ENCODE measurements around the gene RDH5.
A peak's percentile ranks its signal among the peaks of the same experiment; 100 is the strongest.

The RDH5 gene

DNA sequence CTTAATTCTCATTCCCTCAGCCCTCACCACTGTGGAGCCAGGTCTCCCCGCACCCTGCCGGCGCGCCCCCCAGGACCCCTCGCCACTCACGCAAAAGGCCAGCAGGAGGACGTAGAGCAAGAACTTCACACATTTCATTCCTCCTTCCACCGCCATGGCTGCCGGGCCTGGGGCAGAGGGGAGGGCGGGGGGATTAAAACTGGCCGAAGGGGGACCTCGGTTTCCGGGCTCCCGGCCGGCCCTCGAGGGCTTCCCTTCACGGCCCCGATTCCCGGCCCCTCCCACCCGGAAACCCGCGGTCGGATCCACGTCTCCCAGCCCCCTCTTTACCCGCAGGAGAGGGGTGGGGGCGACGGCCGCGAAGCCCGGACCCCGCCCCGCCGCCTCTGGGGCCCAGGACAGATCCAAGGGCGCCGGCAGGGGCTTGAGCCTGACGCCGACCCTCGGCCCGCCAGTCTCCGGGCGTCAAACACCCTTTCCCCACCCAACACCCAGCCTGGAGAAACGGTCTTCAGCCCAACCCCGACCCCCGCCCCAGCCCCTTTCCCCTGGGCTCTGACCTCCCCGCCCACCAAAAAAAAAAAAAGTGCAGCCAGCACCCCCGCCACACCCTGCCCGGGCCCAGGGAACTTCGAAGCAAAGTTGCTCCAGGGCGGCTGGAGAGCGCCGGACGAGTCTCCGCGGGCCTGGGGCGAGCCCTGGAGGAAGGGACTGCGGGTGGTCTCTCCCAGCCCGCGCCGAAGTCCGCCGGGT lies 8.2 kb downstream of the RDH5 start:
- no peak for DNase-seq (ENCODE audit: low spot score)

DNA sequence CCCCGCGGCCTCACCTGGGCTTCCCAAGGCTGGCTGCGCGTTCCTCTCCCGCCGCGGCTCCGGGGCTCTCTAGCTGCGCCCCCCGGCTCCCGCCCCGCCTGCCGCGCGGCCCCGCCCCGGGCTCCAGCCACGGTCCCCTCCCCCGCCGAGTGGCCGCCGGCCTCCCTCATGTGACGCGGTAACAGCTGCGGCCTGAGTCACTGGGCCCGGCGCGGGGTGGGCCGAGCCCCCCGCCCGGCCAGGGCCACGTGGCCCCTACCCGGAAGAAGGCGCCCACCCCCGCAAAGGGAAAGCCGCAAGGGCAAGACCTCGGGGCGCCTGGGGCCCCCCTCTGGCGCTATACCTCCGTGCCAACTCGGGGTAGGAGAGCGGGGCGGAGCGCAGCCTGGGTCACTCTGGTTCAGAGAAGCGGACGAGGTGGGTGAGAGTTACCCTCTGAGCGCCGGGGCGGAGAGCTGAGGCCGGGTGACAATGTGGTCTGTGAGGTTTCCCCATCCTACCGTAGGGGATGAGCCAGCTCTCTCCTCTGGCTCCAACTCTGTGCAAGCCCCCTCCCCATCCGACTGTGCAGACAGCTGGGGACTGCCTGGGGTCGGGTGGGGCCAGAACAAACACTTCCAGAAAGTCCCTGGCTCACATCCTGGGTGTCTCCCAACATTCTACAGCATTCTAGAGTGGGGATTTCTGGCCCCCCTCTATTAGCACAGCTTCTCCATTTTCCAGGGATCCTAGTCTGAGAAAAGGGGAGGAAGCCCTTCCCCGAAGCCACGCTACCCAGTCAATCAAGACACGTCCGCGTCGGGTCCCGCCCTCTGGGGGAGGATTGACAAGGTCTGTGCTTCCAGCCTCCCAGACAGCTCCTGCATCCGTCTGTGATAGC lies 9.0 kb downstream of the RDH5 start, which contains the start of gene CD63:
Gene CD63, minus strand, starts transcription at position 71 of the 880 bp plus-strand sequence. CDS start 668 bp downstream, outside the sequence.
- peak; percentile 98 for DNase-seq (ENCODE audit: low spot score)

DNA sequence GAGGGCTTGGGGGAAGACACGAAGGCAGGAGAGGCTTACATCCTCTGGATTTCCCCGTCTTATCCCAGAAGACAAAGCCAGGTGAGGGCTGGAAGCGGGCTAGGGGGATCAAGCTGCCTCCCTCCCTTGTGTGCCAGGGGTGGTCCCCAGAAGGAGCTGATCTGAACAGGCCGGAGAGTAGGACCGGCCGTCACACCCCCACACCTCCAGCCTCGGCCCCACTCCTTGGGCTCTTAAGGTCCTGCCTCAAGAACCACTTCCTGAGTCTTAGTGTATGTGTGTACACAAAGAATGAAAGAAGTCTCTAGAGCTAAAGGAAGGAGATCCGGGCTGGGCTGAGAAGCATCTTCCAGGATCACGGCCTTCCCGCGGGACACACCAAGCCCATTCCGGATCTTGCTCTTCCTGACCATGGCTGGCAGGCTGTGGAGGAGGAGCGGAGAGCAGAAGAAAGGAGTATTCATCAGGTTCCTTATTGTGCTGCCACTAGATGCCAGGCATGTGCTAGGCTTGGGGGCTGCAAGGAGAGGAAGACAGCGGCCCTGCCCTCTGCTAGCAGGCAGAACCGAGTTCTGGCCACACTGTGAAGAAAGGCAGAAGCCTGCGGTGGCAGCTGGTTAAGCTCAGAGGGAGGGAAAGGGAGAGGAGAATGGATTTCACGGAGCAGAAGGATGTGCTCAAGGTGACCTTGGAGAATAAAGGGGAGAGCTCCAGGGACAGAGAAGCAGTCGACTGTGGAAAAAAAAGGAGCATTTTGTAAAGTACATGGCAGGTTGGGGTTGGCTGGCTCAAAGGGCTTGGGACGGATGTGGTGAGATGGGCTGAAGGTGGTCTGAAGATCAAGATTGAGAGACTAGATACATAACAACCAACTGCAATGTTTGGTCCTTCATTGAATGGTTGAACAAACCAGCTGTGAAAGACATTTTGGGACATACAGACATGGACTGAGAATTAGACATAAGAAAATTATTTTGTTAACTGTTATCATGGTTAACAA lies 9.9 kb downstream of the RDH5 start:
- peak; percentile 90 for DNase-seq (ENCODE audit: low spot score)

DNA sequence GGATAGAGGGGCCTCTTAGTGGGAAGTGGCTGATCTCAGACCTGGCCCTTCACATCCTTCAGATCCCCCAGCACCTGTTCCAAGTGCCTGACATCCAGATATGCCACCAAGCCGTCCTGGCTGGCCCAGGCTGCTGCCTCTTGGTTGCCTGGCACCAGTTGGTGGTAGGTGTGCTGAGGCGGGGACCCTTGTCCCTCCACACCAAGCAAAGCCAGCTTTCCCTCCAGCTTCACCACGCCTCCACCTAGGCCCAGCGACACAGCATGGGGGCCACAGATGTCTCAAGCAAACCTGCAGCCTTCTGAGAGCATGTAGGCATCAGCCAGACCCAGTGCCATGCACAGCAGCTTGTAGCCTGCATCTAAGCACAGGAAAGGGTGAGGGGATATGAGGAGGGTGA lies 12.1 kb downstream of the RDH5 start:
- no peak for DNase-seq (ENCODE audit: low spot score)

DNA sequence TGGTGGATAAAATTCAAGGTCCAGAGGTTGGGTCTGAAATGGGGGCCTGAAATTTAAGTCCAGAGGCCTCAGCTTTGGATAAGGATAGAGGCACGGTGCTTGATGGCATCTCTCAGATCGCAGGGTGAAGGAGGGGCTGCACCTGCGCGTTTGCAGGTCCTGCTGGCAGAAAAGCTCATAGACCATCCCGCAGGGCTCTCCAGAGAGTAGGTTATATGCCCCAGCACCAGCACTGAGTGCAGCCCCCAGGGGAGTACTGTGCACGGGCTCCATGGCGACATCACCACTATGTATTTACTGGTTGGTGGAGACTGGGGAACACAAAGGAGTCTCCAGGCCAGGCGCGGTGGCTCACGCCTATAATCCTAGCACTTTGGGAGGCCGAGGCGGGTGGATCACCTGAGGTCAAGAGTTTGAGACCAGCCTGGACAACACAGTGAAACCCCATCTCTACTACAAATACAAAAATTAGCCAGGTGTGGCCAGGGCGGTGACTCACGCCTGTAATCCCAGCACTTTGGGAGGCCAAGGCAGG lies 12.9 kb downstream of the RDH5 start:
- no peak for DNase-seq (ENCODE audit: low spot score)

DNA sequence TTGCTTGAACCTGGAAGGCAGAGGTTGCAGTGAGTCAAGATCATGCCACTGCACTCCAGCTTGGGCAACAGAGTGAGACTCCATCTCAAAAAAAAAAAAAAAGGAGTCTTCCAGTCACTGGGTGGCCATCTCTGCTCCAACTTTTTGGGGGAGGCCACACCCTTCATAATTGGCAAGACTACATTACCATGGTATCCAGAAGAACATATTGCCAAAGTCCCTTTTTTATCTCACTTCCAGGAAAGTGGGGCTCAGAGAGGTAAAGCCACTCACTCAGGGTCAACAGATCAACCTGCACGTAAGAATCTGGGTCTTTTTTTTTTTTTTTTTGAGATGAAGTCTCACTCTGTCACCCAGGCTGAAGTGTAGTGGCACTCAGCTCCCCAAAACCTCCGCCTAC lies 13.7 kb downstream of the RDH5 start:
- DNase-seq (ENCODE audit: low spot score), result no peak

DNA sequence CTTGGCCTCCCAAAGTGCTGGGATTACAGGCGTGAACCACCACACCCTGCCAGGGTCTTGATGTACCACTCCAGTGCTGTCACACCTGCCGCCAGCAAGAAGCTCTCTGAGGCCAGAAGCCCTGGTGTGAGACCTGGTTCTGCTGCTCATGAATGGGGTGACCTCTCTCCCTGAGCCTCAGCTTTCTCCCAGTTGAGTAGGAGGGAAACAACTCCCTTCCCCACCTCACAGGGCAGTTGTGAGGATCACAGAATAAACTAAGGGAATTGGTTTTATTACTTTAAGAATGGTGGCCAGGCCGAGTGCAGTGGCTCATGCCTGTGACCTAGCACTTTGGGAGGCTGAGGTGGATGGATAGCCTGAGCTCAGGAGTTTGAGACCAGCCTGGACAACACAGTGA lies 14.4 kb downstream of the RDH5 start:
- no peak for DNase-seq (ENCODE audit: low spot score)

DNA sequence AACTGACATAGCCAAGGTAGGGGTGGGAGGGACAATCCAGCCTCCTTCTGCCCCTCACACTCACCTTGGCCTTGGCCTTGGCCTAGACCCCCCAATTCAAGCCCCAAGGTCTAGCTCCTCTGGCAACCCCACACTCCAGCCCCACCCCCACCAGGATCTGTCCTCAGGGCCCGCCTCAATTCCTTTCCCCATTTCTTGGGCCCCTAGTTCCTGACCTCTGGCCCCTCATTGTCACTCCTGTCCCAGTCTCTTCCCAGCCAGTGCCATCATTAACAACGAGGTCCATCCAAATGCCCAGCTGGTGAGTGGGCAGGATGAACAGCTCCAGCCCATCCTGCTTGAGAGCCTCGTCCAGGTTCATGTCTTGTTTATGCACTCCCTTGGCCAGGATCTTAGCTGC lies 15.9 kb downstream of the RDH5 start:
- DNase-seq (ENCODE audit: low spot score), result no peak

DNA sequence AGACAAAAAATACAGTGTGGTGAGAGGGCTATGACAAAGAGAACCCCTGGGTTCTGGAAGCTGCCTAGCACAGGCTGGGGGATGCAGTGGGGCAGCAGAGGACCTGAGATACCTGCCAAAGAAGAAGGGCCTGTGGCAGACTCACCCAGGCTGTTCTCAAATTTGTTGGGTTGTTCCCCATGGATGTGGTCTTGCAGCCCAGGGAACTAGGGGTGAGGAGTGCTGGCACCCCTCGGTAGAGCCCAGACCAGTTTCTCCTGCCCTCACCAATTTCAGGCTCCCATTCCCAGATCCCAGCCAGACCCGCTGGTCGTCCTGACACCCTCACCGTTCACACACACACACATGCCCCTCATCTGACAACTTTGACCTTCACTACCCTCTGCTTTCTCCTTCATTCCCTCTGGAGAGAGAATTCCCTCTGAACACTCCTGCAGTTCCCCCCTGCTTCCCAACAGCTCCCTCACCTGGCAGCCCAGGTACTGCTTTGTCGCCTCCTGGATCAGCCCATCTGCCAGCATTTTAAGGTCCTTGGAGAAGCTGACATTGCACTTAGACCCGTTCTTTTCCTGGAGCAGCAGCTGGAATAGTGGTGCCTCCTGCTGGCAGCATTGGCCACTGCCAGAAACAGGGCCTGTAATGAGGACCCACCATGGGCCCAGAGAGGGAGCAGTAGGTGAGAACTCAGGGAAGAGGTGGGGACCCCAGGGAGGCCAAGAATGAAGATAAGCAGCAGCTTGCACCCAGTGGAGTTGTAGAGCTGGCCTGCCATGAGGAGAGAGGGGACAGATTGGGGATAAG lies 16.8 kb downstream of the RDH5 start:
- peak; percentile 79 for DNase-seq (ENCODE audit: low spot score)

DNA sequence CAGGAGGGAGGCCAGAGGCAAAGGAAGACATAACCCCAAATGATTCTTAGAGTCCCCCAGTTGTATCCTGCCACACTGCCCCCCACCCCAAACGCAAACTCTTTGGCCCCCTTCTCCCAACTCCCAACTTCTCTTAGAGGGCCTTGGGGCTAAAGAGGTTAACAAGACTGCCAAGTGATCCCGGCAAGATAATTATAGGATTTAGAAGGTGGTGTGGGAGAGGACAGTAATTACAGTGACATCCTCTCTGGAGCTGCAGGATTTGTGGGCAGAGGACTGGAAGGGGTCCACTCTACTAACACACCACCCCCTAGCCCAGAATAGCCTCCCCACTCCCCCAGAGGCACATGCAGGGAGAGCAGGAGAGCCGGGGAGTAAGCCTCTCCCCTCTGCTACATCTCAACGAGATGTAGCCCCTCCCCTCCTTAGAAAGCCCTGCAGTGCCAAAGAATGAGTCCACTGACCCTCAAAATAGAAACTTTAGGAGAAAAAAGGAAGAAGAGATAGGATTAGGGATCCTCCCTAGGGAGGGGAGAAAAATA lies 17.5 kb downstream of the RDH5 start:
- DNase-seq (ENCODE audit: low spot score), result no peak

DNA sequence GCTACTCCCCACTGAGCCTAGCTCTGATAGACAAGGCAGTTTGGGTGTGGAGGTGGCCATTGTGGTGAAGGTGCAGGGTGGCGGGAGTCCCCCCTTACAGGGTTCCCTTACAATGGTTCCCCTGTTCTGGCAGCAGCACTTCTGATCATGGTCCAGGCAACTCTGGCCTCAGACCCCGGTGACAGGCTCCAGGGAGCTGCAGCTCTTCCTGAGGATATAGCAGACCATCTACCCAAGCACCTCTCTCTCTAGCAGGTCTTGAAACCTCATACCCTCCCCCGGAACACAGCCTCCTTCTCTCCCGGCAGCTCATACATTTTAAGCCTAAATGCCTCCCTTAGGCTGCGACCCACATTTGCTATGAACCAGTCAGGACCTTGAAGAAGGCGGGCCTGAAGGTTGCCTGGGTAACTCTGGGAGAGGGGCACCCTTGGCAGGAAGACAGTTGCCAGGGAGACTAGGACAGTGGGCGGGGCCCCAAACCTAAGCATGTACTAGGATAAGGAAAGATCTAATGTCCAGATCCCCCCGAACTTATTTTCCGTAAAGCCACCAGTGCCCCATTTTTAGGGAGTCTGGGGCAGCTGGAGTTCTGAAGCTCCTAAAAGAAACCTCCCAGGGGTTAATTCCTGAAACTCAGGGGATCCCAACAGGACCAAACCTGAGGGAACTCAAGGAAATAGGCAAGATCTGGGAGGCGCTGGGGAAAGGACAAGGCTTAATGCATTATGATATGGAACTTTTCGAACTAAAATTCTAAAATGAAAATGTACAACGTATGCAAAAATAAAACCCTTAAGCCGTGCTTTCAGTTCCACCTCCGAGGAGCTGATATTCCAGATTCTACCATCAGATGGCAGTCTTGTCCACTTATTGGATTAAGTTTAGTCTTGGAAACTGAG lies 18.2 kb downstream of the RDH5 start:
- peak; percentile 96 for DNase-seq (ENCODE audit: low spot score)

DNA sequence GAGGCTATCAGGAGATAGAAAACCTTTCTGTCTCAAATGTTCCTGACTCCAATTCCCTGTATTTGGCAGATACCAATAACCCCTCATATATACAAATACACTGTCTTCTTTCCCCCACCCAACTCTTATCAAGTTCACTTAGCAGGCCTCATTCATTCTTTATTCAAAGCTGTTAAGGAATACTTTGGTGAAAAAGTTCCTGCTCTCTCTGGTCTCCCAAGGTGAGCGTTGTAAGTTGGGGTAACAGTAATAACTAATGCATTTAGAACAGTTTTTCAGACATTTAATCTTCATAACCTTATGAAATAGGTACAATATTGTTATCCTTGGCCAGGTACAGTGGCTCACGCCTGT lies 18.8 kb downstream of the RDH5 start:
- DNase-seq (ENCODE audit: low spot score), result no peak

DNA sequence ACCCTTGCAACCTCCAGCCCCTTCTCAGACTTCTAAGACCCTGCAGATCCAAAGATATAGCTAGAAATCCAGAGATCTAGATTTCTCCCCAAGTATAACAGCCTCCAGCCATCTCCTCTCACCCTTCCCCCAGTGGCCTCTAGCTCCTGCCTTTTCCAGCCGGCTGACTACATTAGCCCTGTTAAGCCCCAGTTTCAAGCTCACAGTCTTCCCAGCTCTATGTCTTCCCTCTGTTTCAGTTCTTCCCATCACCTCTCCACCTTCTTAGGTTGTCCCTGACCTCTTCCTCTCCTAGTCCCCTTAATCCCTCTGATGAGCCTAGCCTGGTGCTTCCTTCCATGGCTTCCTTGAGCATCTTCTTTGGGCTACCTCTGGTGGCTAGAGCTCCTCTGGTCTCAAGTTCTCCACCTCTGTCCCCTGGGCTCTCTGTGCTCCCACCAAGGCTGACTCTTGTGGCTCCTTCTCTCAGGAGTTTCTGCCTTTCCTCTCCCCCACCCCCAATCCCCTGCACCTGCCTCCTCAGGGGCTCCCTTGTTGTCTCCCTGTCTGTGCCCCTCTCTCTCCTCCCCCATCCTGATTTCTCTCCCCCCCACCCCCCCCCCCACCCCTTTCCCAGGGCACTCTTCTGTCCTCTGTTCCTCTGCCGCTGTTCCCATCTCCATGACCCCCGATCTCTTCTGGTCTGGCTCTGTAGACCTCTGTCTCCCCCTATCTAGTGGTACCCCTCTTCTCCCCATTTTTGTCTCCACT lies 21.9 kb downstream of the RDH5 start:
- no peak for DNase-seq (ENCODE audit: low spot score)

DNA sequence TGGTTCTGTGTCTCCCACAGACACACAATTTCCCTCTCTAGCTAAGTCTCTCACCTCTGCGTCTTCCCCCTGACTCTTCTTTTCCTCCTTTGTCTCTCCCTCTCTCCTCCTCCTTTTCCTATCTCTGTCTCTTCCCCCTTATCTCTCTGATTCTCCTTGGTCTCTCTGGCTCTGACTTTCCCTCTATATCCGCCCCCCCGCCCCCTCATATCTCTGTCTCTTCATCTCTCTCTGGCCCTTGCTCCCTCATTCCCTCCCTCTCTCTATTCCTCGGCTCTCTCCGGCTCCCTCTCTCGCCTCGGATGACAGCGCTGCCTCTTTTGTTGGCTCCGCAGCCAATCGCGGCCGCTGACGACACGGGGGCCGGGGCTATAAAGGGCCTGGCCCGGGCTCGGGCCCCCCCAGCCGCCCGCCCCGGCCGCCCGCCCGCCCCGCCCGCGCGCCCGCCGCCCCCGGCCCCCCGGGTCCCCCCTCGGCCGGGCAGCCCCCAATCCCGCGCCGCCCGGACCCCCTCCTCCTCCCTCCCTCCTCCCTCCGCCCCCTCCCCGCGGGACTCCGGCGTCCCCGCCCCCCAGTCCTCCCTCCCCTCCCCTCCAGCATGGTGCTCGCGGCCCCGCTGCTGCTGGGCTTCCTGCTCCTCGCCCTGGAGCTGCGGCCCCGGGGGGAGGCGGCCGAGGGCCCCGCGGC lies 22.7 kb downstream of the RDH5 start, which contains the start of gene GDF11:
Gene GDF11, plus strand, starts transcription at position 404 of the 687 bp plus-strand sequence. Its CDS starts 195 bp downstream, at position 599.
- peak; percentile 79 for DNase-seq (ENCODE audit: low spot score)

DNA sequence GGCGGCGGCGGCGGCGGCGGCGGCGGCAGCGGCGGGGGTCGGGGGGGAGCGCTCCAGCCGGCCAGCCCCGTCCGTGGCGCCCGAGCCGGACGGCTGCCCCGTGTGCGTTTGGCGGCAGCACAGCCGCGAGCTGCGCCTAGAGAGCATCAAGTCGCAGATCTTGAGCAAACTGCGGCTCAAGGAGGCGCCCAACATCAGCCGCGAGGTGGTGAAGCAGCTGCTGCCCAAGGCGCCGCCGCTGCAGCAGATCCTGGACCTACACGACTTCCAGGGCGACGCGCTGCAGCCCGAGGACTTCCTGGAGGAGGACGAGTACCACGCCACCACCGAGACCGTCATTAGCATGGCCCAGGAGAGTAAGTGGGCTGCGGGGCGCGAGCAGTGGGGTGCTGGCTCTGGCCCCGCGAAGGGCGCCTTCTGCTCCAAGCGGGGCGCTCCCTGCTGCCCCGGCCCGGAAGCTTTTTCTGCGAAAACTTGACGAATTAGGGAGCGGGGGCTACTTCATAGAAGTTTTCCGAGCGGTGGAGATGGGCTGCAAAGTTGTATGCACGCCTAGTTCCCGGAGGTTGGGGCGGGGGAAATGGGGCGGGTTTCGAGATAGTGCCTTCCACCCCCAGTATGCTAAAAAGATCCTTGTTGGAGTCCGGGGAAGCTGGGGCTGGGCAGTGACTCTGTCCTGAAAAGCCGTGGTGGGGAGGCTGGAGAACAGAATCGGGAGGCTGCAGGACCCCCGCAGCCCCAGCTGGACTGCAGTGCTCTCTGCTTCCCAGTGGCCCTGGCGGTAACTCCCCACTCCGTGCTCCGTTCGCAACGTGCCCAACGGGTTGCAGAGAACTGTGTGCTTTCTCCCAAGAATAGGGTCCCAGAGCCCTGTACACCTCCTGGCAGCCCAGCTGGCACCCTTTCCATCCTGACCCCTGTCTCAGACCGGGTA lies 23.5 kb downstream of the RDH5 start:
- no peak for DNase-seq (ENCODE audit: low spot score)

DNA sequence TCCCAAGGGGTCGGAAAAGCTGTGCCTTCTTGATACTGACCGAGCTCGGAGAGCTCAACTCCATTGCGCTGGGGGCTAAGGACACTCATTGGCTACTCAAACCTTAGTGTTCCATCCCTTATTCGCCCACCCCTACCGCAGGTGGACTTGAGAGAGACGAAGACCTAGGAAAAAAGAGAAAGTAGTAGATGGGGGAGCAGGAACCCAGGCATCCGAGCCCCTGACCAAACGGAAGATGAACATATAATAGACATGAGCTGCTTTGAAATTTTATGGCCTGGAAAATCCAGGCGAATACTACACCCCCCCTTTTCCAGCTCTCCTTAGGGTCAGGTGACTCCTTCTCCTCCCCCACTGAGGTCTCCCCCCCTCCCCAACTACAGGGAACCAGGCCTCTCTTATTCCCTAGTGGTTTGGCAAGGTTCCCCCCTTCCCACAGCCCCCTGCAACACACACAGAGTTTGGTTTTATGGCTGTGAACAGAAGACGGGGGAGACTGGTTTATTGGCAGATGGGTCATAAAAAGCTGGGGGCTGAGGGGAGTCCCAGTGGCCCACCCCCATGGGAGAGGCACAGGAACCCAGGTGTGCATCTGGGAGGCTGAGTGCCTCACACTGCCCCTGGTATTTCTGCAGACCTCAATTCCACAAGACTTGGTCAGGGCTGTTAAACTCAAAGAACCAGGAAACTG lies 24.3 kb downstream of the RDH5 start:
- DNase-seq (ENCODE audit: low spot score), result no peak

Data from pons (tissue), 1 donor.